Measurements from ENCODE around the gene AKAP1.

AKAP1 gene

DNA sequence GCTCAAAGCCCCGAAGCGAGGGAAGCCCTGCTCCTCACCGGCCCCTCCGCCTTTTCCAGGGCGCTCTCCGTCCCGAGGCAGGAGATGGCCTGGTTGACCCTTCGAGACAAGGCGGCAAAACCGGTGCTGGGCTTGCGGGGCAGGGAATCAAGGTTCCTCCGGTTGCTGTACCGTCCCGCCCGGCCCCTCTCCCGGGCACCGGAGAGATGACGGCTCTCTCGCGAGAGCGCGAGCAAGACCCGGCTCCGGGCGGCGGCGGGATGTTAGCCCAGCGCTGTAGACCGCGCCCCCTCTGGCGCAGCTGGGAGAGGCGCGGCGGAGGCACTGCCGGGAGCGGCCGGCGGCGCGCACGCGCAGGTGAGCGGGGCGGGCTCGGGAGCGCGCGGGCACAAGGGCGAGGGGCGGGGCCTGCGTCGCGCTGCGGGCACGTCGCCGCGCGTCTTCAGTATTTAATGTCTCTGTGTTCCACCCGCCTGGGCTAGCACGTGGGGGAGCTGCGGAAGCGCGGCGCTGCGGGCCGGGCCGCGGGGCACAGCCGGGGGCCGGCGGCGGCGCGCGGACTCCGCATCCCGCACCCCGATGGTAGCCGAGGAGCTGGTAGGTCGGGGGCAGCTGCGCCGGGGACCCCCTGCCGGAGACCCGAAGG lies at the start of gene AKAP1:
Gene AKAP1, plus strand, starts transcription at position 445 of the 646 bp plus-strand sequence. CDS start 20,219 bp downstream, outside the sequence.
- DNase-seq: peak; percentile 93

GRCh38 chr17:57035971-57036481 lies 49.0 kb upstream of the AKAP1 start:
- peak; percentile 93 for DNase-seq

- DNase-seq: no peak
Observed at GRCh38 chr17:57037411-57037810, 47.6 kb upstream of the AKAP1 start.

- no peak for DNase-seq
Observed at GRCh38 chr17:57038486-57038885, 46.6 kb upstream of the AKAP1 start.

GRCh38 chr17:57040571-57040970 lies 44.5 kb upstream of the AKAP1 start:
- no peak for DNase-seq

- no peak for DNase-seq
Observed at GRCh38 chr17:57043276-57043675, 41.8 kb upstream of the AKAP1 start.

DNA sequence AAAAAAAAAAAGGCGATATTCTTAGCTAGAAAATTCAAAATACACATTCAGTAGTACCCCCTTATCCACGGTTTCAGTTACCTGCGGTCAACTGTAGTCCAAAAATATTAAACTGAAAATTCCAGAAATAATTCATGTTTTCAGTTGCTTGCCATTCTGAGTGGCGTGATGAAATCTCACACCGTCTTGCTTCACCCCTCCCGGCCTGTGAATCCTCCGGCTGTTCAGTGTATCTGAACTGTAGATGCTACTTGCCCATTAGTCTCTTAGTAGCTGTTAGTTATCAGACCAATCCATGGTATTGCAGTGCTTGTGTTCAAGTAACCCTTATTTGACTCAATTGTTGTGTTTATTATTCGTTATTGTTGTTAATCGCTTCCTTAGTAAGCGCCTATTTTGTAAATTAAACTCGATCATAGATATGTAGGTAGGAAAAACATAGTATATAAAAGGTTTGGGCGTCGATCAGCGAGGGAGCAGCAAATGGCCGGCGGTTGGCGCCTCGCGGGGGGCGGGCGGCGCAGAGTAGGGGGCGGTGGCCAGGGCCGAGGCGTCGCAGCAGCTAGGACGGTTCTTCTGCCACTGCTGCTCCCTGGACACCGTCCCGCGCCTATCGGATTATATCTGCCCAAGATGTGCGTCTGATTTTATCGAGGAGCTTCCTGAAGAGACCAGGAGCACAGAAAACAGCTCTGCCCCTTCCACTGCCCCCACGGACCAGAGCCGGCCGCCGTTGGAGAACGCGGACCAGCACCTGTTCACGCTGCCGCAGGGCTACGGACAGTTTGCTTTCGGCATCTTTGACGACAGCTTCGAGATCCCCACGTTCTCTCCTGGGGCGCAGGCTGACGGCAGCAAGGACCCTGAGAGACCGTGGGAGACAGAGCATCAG lies 39.8 kb upstream of the AKAP1 start:
- no peak for DNase-seq

GRCh38 chr17:57045868-57046704 lies 39.0 kb upstream of the AKAP1 start:
- DNase-seq: no peak

GRCh38 chr17:57046749-57047148 lies 38.3 kb upstream of the AKAP1 start:
- DNase-seq: no peak

- no peak for DNase-seq
Observed at GRCh38 chr17:57048096-57048495, 37.0 kb upstream of the AKAP1 start.

GRCh38 chr17:57050306-57050705 lies 34.7 kb upstream of the AKAP1 start:
- no peak for DNase-seq

DNA sequence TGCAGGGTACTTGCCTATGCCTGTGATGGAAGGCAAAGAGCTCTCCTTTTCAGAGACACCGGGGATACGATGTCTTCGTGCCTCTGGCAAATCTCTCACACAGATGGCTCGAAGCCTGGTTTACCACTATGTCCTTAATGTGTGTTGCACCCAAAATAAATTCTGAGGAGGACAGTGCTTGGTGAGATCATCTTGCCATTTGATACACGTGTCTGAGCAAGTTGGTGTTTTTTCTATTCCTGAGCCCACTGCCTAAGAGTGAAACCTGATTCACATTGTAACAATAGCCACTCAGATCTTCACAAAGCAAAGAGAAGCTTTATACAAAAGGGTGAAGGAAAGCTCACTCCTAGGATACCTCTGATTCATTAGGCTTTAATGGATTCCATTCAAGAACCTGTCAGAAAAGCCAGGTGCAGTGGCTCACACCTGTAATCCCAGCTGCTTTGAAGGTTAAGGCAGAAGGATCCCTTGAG lies 33.1 kb upstream of the AKAP1 start:
- peak; percentile 89 for DNase-seq

DNA sequence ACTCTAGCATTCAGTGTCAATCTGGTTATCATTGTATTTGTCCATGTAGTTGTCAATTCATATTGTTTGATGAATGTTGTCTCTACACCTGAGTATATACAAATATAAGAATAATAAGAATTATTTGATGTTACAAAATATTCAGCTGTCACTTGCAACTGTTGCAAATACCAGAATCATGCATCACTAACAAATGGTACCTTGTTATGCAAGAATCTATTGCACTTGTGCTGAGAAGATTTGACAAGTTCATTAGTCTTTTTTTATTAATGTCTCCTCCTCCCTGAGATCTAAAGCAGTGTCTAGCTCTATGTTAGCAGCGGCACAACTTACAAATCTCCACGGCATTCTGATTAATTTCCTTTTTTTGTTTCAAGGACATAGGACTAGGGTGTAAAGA lies 22.2 kb upstream of the AKAP1 start:
- no peak for DNase-seq

GRCh38 chr17:57067162-57067561 lies 17.9 kb upstream of the AKAP1 start:
- no peak for DNase-seq

DNA sequence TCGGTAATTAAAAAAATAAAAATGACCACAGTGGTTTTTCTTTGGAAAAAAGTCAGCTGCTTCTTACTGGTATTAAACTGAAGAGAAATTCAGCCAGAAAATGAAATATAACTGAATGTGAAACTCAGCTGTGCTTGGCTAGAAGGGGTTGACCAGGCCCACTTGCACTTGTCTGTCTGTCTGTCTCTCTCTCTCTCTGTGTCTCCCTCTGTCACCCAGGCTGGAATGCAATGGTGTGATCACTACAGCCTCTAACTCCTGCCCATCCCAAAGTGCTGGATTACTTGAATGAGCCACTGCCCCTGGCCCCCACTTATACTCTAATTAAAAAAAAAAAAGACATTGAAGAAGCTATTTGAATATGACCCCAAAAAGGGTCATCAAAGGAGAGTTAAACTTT lies 17.3 kb upstream of the AKAP1 start:
- no peak for DNase-seq

DNA sequence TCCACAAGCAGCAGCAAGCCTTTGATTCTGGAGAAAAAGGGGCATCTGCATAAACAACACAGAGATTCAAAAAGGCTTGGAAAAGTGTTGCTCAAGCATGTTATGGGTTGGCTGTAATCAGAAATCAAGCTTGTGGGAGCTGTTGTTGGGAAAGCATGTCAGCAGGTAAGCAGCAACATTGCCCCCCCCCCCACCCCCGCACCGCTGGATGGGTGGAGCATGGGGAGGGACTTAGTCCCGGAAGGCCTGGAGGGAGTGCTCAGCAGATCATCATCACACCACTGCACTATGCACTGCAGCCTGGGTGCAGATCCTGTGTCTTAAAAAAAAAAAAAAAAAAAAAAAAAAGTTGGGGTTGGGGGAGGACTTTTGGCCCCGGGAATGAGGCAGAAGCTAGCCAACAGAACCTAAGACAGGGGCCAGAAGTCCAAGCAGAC lies 16.8 kb upstream of the AKAP1 start:
- no peak for DNase-seq

DNA sequence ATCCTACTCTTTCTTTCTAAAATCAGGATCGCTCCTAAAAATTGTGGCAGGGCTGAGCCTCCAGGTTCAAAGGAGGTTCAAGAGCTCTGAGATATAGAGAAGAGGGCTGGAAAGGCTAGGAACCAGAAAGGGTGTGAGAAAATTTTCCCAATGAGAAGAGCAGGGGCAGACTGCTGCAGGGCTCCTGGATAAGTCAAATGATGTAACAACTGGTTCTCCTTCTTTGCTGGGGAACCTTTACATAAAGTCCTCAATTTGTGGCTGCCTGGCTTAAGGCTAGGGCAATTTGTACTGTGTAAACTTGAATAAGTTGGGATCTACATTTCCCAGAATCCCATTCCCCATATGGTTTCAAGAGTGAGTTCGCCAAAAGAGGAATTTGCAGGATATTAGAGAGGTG lies 16.3 kb upstream of the AKAP1 start:
- no peak for DNase-seq

- DNase-seq: no peak
Observed at GRCh38 chr17:57071991-57072944, 12.8 kb upstream of the AKAP1 start.

DNA sequence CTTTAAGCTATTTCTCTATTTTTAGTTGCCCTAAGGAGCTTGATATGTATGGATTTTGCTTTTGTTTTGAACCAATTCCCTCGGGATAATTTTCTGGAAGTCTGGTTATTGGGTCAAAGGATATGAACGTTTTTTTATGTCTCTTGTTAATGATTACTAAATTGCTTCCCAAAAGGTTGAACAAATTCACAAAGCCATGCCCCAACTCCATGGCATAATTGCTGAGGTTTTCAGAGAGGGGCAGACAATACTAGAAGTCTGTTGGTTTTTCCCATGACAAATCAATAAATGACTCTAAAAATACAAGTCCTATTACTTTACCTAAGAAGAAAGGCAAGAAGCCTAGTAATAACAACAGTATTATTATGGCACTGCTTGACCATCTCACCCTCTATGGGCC lies 11.4 kb upstream of the AKAP1 start:
- DNase-seq: no peak

GRCh38 chr17:57075193-57075592 lies 9.9 kb upstream of the AKAP1 start:
- no peak for DNase-seq

DNA sequence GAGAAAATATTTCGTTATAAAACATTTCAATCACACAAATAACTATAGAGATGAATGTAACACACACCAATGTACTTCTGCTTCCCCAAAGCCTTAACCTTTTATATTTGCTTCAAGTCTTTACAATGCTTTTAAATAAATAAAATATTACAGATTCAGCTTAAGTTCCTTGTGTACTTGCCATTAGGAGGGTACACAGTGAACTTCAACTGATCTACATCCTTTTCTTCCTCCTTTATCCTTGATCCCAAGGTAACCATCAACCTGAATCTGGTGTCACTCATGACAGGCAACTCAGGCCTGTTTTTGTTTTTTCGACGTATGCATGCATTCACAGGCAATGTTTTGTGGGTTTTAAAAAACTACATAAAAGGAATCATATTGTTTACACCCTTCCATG lies 9.3 kb upstream of the AKAP1 start:
- DNase-seq: no peak

- no peak for DNase-seq
Observed at GRCh38 chr17:57077000-57077399, 8.0 kb upstream of the AKAP1 start.
